Measurements from ENCODE around the gene FH.

Gene FH

DNA sequence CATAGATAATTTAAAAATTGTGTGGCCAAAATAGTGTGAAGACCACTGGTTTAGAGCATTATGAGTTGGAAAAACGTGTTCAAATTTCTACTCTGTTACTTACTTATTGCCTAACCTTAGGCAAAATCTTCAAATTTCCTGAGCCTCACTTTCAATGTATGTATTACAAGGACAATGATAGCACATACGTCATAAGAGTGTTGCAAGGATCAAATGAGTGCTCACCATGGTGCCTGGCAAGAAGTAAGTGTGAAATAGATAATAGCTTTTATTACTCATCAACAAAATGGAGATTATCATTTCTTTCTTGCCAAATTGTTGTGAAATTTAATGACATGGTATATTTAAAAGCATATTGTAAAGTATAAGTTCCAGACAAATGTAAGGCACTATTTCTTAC is 57.2 kb downstream of the FH start:
- no peak overlapping the region for H3K4me3 ChIP-seq (ENCODE audit: low read length)
- TF ChIP-seq, protein P1, sequence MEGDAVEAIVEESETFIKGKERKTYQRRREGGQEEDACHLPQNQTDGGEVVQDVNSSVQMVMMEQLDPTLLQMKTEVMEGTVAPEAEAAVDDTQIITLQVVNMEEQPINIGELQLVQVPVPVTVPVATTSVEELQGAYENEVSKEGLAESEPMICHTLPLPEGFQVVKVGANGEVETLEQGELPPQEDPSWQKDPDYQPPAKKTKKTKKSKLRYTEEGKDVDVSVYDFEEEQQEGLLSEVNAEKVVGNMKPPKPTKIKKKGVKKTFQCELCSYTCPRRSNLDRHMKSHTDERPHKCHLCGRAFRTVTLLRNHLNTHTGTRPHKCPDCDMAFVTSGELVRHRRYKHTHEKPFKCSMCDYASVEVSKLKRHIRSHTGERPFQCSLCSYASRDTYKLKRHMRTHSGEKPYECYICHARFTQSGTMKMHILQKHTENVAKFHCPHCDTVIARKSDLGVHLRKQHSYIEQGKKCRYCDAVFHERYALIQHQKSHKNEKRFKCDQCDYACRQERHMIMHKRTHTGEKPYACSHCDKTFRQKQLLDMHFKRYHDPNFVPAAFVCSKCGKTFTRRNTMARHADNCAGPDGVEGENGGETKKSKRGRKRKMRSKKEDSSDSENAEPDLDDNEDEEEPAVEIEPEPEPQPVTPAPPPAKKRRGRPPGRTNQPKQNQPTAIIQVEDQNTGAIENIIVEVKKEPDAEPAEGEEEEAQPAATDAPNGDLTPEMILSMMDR (IDR thresholded peaks at IDR 0.05; ENCODE audit: insufficient read depth, low read depth, low read length, missing control alignments): no peak
- DNase-seq (ENCODE audit: low read depth): peak; percentile 65

DNA sequence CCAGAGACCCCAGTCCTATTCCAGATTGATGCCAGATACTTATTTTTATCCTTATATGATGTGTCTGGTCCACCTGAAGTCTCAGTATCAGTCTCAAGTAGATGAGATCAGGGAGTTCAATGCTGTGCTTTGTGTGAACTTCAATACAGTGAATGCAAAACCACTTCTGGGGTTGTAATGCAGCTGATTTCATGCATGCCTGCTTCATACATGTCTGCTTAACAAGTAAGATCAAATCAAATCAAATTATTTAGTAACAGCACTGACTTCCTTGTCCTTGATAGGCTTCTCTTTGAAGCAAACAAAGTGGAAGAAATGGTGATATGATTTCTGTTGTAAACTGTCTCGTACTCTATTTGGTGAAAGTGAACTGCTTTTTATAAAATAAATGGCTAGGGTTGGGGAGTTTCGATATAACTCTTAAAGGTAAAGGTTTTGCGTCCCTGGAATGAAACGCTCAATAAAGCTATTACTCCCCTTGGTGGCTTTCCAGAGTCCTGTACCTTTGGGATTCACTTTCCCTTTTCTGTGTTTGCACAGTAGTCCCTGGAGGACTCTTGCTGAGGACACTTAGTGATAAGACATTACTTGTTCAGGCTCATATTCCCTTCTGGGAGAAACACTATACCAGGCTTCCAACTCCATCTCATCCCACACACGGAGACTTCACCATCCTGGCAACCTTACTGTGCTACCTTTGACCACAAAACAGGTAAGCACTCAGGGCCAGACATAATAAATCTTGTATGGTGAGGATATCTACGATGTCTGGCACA is 59.3 kb downstream of the FH start:
- TF ChIP-seq, protein P1 (IDR thresholded peaks at IDR 0.05; ENCODE audit: insufficient read depth, low read depth, low read length, missing control alignments): no peak
- DNase-seq (ENCODE audit: low read depth): no peak
- H3K4me3 ChIP-seq (ENCODE audit: low read length): no peak overlapping the region

DNA sequence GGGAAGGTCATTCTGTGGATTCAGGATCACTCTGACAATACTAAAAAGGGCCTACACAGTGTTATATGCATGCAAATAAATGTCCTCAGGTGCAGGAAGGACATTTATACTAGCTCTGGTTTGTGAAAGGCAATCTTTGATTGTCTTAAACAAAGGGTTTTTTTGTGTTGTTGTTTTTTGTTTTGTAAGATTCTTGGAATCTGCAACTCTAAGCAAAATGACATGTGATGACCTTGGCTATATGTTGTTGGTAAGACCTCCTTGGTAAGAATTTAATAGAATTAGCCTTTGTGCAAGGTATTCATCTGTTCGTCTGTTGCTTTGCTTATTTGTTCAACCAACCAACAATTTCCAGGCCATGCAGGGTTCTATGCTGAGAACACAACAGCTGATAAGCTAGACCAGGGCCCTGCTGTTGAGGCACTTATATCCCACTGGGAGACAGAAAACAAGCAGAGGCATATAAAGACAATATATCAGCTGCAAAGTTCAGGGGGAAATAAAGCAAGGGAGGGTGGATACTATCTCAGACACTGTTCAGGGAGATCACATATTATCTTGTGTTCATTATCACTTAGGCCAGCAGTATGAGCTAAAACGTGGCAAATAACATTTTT is 60.3 kb downstream of the FH start:
- TF ChIP-seq, protein P1 (IDR thresholded peaks at IDR 0.05; ENCODE audit: insufficient read depth, low read depth, low read length, missing control alignments): no peak
- DNase-seq (ENCODE audit: low read depth): no peak
- no peak overlapping the region for H3K4me3 ChIP-seq (ENCODE audit: low read length)

DNA sequence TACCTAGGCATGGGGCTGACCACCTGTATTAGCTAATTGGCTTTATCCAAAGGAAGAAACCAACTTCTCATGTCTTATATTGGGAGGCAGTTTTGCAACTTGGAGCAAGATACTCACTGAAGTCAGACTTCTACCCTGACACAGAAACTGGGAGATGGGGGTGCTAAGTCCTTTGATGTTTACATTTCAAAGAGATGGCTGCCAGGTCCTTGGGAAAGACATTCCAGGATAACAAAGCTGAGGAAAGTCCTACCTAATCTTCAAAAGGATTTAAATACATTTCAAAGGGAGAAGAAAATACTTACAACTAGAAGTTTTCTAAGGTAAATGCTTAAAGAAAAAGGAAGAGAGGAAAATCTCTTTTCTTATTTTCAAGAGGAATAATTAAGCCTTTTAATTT is 62.1 kb downstream of the FH start:
- H3K4me3 ChIP-seq (ENCODE audit: low read length): no peak overlapping the region
- TF ChIP-seq, protein P1 (IDR thresholded peaks at IDR 0.05; ENCODE audit: insufficient read depth, low read depth, low read length, missing control alignments): no peak
- no peak for DNase-seq (ENCODE audit: low read depth)

DNA sequence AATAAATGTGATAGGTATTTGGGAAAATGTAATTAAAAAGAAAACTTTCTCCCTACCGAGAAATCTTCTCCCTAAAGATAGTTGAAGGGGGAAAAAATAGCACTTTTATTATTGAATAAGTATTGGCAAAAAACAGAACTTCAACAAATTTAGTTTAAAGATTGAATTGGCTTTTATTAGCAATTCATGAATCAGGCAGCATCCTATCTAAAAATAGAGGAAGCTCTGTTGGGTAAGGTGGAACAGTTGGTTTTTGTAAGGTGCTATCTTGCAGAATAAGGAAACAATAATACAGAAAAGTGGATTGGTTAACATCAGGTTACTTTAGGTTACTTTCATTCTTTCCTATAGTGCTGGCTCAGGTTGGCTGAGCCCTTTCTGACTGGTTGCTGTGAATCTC is 62.8 kb downstream of the FH start:
- no peak for DNase-seq (ENCODE audit: low read depth)
- no peak overlapping the region for H3K4me3 ChIP-seq (ENCODE audit: low read length)
- TF ChIP-seq, protein P1 (IDR thresholded peaks at IDR 0.05; ENCODE audit: insufficient read depth, low read depth, low read length, missing control alignments): no peak

DNA sequence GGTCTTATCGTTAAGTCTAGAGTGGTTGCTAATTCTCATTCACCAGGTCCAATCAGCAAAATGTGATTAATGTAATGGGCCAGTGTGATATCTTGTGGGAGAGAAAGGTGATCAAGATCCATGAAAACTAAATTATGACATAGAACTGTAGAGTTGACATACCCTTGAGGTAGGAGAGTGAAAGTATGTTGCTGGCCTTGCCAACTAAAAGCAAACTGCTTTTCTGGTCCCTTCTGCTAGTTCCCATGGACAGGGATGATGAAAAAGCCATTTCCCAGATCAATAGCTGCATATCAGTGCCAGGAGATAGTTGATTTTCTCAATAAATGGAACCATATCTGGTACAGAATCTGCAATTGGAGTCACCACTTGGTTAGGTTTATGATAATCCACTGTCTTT is 65.8 kb downstream of the FH start:
- H3K4me3 ChIP-seq (ENCODE audit: low read length): no peak overlapping the region

More for the DNA sequence above, 65.8 kb downstream of the FH start:
- TF ChIP-seq, protein P1 (IDR thresholded peaks at IDR 0.05; ENCODE audit: insufficient read depth, low read depth, low read length, missing control alignments): no peak
- no peak for DNase-seq (ENCODE audit: low read depth)

Data from epithelial cell of esophagus (primary cell).